Suprapubic skin (tissue), 4 donors: ENCODE results near the gene MCC. TPM values are rescaled to one million over a fixed set of nuclear protein-coding genes. Genes with fewer than 3 reads are reported as not detected.

Experiments
- DNase-seq, 2 donors: peaks; one replicate each; pipeline ENCODE4 v3.0.0-alpha.2; 2019; ENCODE audit warnings: low spot score in 2 of 2
- H3K27ac ChIP-seq: fragments of 200-600 bp; sonication (generic); one replicate; pipeline ENCODE4 v1.5.1; 2019
- H3K27me3 ChIP-seq: fragments of 200-600 bp; sonication (generic); one replicate; pipeline ENCODE4 v1.5.1; 2019
- H3K36me3 ChIP-seq: fragments of 200-600 bp; sonication (generic); one replicate; pipeline ENCODE4 v1.5.1; 2019
- H3K4me1 ChIP-seq: fragments of 200-600 bp; sonication (generic); one replicate; pipeline ENCODE4 v1.5.1; 2019
- H3K4me3 ChIP-seq: fragments of 200-600 bp; sonication (generic); one replicate; pipeline ENCODE4 v1.5.1; 2019; ENCODE audit warnings: mild to moderate bottlenecking
- H3K9me3 ChIP-seq: fragments of 200-600 bp; sonication (generic); one replicate; pipeline ENCODE4 v1.5.1; 2019
- CTCF ChIP-seq, 2 donors: fragments of 200-600 bp in 1 of 2; fragments of 450-650 bp in 1 of 2; sonication (generic) in 1 of 2; IDR thresholded peaks; one replicate each; pipeline ENCODE4 v1.5.1; 2016 to 2019; ENCODE audit warnings: antibody characterized with exemption in 2 of 2, mild to moderate bottlenecking in 1 of 2, moderate library complexity in 1 of 2
- EP300 ChIP-seq: sonication (generic); formaldehyde crosslinking; IDR thresholded peaks from one replicate; pipeline ENCODE4 v1.6.1; 2017; ENCODE audit warnings: antibody characterized with exemption
- POLR2A ChIP-seq, 2 donors: fragments of 450-650 bp; IDR thresholded peaks; one replicate each; pipeline ENCODE4 v1.6.1; 2017; ENCODE audit warnings: antibody characterized with exemption in 2 of 2, mild to moderate bottlenecking in 2 of 2, moderate library complexity in 2 of 2
- POLR2AphosphoS5 ChIP-seq, 3 donors: sonication (generic); formaldehyde crosslinking; IDR thresholded peaks; one replicate each; pipeline ENCODE4 v1.6.1; 2017; ENCODE audit warnings: antibody characterized with exemption in 3 of 3
- WGBS: methylation state at CpG from one replicate; pipeline ENCODE4 v1.1.5; 2018; 5-methylcytosine and 5-hydroxymethylcytosine counted together
- total RNA-seq, 4 donors: library from RNA; depleted of rRNA; stranded (reverse); fragments of >200 nt; gene quantifications; one replicate each; pipeline ENCODE4 v1.1.0, GENCODE V29; 2016

The MCC gene
- total RNA-seq, 4 donors from 2014 or later = 67.7 to 105 (median 86.6) TPM

- H3K27ac ChIP-seq = no peak overlapping the region
- H3K9me3 ChIP-seq = no peaks in the 10 kb centered on the region
- WGBS = 100% methylated on average over 2 of the region's 3 CpGs
- peaks cover 44% of the 10 kb centered on the region for H3K36me3 ChIP-seq
- no peaks in the 10 kb centered on the region for H3K4me1 ChIP-seq
- no peak overlapping the region for H3K4me3 ChIP-seq
- no peak for DNase-seq
- TF ChIP-seq POLR2A (IDR thresholded peaks at IDR 0.05) (no peak), POLR2AphosphoS5 (IDR thresholded peaks at IDR 0.05) (no peak), CTCF (IDR thresholded peaks at IDR 0.05) (no peak), EP300 (no peak)
- no peaks in the 10 kb centered on the region for H3K27me3 ChIP-seq
Observed at GRCh38 chr5:113071401-113071800, 416.9 kb downstream of the MCC start.

GRCh38 chr5:113070901-113071300, 417.4 kb downstream of the MCC start:
- H3K9me3 ChIP-seq = no peaks in the 10 kb centered on the region
- no peak overlapping the region for H3K27ac ChIP-seq
- H3K4me3 ChIP-seq = no peak overlapping the region
- H3K27me3 ChIP-seq = no peaks in the 10 kb centered on the region
- no peaks in the 10 kb centered on the region for H3K4me1 ChIP-seq
- peaks cover 42% of the 10 kb centered on the region for H3K36me3 ChIP-seq
- TF ChIP-seq POLR2A (IDR thresholded peaks at IDR 0.05) (no peak), POLR2AphosphoS5 (IDR thresholded peaks at IDR 0.05) (no peak), EP300 (no peak), CTCF (IDR thresholded peaks at IDR 0.05) (no peak)
- 84% methylated on average over 5 of the region's 5 CpGs for WGBS
- DNase-seq = no peak

GRCh38 chr5:113068559-113068958, 419.7 kb downstream of the MCC start:
- H3K4me1 ChIP-seq = no peaks in the 10 kb centered on the region
- no peak for TF ChIP-seq POLR2AphosphoS5 (IDR thresholded peaks at IDR 0.05)
- no peak for TF ChIP-seq CTCF (IDR thresholded peaks at IDR 0.05)
- TF ChIP-seq POLR2A (IDR thresholded peaks at IDR 0.05) = no peak
- TF ChIP-seq EP300 = no peak
- no peaks in the 10 kb centered on the region for H3K27me3 ChIP-seq
- DNase-seq = no peak
- no peaks in the 10 kb centered on the region for H3K9me3 ChIP-seq
- WGBS = 87% methylated on average over 2 of the region's 2 CpGs
- peaks cover 43% of the 10 kb centered on the region for H3K36me3 ChIP-seq
- H3K4me3 ChIP-seq = no peak overlapping the region
- no peak overlapping the region for H3K27ac ChIP-seq

GRCh38 chr5:113067635-113068344, 420.5 kb downstream of the MCC start:
- no peaks in the 10 kb centered on the region for H3K27me3 ChIP-seq
- TF ChIP-seq POLR2A (IDR thresholded peaks at IDR 0.05) = no peak
- no peak for TF ChIP-seq EP300
- no peak for TF ChIP-seq CTCF (IDR thresholded peaks at IDR 0.05)
- TF ChIP-seq POLR2AphosphoS5 (IDR thresholded peaks at IDR 0.05) = no peak
- WGBS = 88% methylated on average over 19 of the region's 19 CpGs
- peaks cover 50% of the 10 kb centered on the region for H3K36me3 ChIP-seq
- H3K27ac ChIP-seq = no peak overlapping the region
- no peaks in the 10 kb centered on the region for H3K9me3 ChIP-seq
- H3K4me1 ChIP-seq = no peaks in the 10 kb centered on the region
- DNase-seq = no peak
- no peak overlapping the region for H3K4me3 ChIP-seq

- Histone ChIP-seq H3K36me3 (peaks cover 63% of the 10 kb centered on the region), H3K4me1 (no peaks in the 10 kb centered on the region), H3K27ac (no peak overlapping the region), H3K4me3 (no peak overlapping the region), H3K27me3 (no peaks in the 10 kb centered on the region), H3K9me3 (no peaks in the 10 kb centered on the region)
- WGBS = 75% methylated on average over 1 of the region's 2 CpGs
- DNase-seq = no peak
- TF ChIP-seq CTCF (IDR thresholded peaks at IDR 0.05) (no peak), POLR2A (IDR thresholded peaks at IDR 0.05) (no peak), EP300 (no peak), POLR2AphosphoS5 (IDR thresholded peaks at IDR 0.05) (no peak)
Observed at GRCh38 chr5:113065626-113066025, 422.6 kb downstream of the MCC start.
